HG03103 (cell line): ENCODE measurements around the gene SMG5.
"Not testable (repeated sequence)": the region's sequence is repeated elsewhere in the genome, so short reads cannot be mapped to it uniquely, and the experiment has no call there.

Experiments used
- ATAC-seq: cut with Tn5 transposase; IDR thresholded peaks from one replicate; pipeline ENCODE4 v1.9.1; 2021; ENCODE audit warnings: low read depth; ENCODE audit not compliant: unreplicated experiment

SMG5 gene

DNA sequence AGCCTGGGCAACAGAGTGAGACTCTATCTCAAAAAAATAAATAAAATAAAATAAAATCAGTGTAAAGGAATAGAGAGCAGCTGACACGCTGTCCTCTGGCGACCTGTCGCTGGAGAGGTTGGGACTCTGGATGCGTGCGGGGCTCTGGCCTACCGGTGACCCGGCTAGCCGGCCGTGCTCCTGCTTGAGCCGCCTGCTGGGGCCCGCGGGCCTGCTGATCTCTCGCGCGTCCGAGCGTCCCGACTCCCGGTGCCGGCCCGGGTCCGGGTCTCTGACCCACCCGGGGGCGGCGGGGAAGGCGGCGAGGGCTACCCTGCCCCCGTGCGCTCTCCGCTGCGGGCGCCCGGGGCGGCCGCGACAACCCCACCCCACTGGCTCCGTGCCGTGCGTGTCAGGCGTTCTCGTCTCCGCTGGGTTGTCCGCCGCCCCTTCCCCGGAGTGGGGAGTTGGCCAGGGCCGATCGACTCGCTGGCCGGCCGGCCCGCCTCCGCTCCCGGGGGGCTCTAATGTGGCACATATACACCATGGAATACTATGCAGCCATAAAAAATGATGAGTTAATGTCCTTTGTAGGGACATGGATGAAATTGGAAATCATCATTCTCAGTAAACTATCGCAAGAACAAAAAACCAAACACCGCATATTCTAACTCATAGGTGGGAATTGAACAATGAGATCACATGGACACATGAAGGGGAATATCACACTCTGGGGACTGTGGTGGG is 66.1 kb downstream of the SMG5 start:
- not testable (repeated sequence) for ATAC-seq

DNA sequence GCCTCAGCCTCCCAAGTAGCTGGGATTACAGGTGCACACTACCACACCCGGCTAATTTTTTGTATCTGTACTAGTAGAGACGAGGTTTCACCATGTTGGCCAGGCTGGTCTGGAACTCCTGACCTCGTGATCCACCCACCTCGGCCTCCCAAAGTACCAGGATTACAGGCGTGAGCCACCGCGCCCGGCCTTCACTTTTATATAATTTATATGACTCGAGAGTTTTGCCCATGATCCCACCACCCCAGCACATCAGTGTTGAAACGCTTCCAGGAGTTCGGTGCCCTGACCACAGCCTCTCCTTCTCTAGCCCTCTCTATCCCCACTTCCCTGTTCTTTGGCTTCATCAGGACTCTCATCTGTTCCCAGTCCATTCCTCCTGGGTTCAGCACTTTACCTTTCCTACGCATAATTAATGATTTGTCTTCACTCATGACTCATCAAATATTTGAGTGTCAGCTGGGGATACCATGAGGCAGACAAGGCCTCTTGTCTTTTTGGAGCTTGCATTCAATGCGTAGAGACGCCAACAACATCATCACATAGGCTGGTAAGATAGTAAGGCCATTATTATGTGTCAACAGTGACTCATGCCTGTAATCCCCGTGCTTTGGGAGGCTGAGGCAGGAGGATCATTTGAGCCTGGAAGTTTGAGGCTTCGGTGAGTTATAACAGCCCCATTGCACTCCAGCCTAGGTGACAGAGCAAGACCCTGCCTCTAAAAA is 68.4 kb downstream of the SMG5 start:
- no peak for ATAC-seq

DNA sequence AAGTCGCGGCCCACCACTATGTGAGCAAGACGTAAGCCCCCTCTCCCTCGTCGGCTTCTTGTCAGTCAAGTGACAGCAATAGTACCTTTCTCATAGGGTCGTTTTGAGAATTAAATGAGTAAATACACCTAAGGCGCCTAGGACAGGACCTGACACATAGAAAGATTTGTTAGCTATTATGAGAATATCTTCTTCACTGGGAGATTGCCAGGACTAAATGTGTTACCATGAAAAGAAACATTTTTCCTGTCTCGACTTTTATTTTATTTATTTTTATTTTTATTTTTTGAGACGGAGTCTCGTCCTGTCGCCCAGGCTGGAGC is 69.0 kb downstream of the SMG5 start:
- ATAC-seq = no peak

DNA sequence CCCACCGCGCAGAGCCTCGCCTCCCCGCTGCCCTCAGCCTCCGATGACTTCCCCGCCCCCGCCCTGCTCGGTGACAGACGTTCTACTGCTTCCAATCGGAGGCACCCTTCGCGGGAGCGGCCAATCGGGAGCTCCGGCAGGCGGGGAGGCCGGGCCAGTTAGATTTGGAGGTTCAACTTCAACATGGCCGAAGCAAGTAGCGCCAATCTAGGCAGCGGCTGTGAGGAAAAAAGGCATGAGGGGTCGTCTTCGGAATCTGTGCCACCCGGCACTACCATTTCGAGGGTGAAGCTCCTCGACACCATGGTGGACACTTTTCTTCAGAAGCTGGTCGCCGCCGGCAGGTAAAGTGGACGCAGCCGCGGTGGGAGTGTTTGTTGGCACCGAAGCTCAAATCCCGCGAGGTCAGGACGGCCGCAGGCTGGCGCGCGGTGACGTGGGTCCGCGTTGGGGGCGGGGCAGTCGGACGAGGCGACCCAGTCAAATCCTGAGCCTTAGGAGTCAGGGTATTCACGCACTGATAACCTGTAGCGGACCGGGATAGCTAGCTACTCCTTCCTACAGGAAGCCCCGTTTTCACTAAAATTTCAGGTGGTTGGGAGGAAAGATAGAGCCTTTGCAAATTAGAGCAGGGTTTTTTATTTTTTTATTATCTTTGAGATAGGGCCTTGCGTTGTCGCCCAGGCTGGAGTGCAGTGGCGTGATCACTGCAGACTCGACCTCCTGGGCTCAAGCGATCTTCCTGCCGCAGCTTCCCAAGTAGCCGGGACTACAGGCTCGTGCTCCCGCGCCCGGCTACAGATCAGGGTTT is 69.6 kb downstream of the SMG5 start, which contains the start of gene PMF1:
PMF1 (plus strand) TSS at position 175 of the 811 bp plus-strand sequence; CDS start at position 184, 9 bp downstream.
- peak; percentile 75 for ATAC-seq

DNA sequence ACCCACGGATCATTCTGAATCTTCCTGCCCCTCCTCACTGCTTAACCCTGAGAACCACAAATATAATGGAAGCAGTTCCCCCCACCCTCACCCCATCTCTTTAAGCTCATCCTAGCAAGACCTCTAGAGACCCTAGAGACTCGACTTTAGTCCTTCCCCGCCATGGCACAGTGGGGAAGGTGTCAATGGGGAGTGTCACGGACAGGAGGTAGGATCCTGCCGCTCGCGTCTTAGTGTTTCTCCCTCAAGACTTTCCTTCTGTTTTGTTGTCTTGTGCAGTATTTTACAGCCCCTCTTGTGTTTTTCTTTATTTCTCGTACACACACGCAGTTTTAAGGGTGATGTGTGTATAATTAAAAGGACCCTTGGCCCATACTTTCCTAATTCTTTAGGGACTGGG is 70.5 kb downstream of the SMG5 start:
- no peak for ATAC-seq

DNA sequence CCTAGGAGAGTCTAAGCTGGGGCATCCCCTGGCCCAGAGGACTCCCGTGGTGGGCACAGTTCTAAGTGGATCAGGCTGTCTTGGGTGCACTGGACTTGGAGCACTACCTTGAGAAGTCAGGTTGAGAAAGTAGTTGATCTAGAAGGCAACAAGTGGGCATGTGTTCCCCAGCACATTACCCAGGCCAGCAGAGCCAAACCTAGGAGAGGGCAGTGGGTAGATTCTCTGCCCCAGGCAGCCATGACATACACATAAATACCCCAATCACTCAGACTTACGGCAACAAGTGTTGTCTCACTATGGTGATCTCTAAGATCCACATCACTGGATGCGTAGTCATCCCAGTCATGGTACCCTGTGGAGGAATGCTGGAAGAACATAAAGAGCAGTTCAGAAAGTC is 71.4 kb downstream of the SMG5 start:
- no peak for ATAC-seq

DNA sequence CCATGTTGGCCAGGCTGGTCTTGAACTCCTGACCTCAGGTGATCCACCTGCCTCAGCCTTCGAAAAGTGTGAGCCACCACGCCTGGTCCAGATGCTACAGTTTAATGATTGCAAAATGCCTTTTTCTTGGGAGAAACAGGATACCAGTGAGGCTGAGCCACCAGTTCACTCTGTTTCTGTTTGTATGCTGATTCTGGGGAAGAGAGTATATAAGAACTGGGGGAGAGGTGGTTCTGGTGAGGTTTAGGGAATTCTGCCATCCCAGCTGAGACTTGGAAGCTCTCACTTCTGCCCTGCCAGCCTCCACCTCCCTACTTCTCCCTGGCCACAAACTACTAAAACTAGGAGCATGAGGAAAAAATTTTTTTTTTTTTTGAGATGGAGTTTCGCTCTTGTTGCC is 77.9 kb downstream of the SMG5 start:
- no peak for ATAC-seq

DNA sequence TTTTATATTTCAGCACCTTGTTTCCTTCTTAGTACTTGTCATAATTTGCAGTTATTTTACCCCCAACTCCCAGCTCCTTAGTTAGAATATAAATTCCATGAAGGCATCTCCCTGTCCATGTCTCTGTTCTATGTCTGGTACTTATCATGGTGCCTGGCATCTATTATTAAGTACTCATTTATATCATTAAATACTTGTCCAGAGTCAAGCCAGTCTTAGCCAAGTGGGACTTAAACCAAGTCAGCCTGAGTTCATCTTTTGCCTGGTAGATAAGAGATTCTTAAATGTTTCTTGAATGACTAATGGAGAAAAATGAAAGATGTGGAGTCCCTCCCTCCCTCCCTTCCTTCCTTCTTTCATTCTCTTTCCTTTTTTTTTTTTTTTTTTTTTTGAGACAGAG is 79.3 kb downstream of the SMG5 start:
- ATAC-seq = no peak

DNA sequence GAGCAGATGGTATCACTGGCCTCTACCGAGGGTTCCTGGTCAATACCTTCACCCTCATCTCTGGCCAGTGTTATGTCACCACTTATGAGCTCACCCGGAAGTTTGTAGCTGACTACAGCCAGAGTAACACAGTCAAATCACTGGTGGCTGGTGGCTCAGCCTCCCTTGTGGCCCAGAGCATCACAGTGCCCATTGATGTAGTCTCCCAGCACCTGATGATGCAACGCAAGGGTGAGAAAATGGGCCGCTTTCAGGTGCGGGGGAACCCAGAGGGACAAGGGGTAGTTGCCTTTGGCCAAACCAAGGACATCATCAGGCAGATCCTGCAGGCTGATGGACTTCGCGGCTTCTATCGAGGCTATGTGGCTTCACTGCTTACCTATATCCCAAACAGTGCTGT is 82.6 kb downstream of the SMG5 start:
- ATAC-seq = no peak
